DMS79 (cell line): ENCODE measurements around the gene LRRC28.

Source experiments
- DNase-seq: peaks from one replicate; lab custom pipeline; 2025; lab: John Stamatoyannopoulos, UW

Gene LRRC28

DNA sequence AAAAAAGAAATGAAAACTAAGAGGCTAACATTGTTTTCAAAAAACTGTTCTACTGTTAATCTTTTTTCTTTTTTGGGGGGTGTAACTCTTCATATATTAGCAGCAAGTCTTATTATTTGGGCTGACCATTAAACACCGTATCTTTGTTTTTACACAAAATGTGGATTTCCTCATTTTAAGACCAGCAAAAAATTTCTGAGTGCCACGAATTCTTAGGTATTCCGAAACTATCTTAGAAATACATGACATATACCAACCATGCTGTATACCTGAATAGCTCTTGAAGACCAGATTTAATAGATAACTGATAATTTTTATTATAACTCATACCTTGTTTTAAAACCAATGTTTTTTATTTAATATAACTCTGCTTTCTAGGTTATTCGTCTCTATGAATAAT is 1.3 kb upstream of the LRRC28 start:
- no peak for DNase-seq

DNA sequence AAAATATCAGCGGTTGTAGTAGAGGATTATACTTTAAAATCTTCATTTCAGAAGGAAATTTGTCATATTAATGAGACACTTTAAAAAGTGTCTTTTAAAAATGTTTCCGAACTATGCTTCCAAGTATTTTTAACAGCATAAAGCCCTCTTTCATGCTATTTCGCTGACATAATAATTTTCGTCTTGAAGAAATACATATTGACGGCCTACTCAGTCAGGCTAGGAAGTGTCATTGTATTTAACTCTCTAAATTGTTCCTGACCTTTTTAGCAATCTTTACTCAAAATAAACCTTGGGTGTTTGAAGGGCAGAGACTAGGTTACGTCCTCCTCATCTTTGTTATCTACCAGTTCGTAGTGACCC is 806 bp upstream of the LRRC28 start:
- DNase-seq = no peak

DNA sequence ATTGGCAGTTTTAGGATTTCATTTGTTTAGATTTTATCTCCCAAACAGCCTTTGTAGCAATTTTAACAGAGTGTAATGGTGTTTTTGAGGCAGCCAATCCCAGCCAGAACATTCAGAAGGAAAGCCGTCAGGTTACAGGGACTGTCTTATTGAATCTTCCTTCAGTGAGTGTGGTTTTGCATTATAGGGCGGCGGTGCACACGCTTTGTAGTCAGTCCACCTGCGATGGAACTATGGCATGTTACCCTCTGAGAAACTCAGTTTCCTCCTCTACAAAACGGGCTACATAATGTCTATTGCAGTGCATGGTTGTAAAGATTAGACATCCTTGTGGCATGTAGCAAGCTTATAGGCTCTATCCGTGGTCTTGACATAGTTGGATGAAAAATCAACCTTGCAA is 1.0 kb downstream of the LRRC28 start:
- no peak for DNase-seq

DNA sequence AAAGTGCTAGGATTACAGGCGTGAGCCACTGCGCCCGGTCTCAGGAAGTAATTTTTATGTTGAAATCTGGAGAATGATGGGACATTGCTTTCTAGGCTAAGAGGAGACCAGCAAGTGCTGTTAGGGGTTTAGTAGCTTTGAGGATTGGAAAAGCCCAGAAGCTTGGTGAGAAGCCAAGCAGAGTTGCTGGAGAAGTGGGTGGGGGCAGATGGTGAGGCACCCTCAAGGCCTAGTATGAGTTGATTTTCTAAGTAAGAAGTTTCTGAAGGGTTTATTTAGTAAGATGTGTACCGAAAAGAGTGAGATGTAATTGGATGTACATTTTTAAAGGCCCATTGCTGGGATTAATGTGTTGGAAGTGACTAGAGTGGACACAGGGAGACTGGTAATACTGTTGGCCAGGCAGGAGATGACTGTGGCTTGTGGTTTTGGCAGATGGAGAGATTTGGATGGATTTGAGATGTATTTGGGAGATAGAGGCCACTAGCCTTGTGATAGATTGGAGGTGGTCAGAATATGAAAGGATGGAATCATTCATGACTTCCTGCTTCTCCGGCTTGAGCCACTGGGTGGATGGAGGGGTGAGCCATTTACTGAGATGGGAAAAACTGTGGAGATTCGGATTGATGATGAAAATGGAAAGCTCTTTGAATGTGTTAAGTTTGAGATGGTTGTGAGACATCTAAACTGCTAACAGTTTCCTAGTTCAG is 2.3 kb downstream of the LRRC28 start:
- no peak for DNase-seq

DNA sequence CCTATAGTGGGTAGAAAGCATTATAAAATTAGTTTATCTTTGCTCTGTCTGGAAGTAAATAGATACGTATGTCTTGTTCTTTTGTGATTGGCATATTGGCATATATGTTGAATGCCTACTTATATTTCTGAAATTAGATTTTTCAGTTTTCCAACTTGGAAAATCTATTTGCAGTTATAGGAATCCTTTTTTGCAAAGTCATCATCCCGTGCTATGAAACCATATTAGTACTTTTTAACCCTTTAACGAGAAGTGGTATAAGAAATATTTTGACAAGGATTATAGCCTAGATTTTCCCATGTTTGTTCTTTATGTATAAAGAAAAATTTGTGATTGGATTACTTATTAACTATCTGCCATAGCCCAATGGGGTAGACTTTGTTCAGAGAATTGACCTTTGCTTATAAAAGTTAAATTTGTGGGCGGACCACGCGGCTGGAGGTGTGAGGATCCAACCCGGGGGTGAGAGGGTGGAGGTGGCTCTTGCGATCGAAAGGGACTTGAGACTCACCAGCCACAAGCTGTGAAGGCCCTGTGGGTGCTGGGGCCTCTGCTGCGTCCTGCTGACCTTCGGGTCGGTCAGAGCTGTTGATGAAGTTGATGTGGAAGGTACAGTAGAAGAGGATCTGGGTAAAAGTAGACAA is 5.9 kb downstream of the LRRC28 start:
- DNase-seq = no peak

DNA sequence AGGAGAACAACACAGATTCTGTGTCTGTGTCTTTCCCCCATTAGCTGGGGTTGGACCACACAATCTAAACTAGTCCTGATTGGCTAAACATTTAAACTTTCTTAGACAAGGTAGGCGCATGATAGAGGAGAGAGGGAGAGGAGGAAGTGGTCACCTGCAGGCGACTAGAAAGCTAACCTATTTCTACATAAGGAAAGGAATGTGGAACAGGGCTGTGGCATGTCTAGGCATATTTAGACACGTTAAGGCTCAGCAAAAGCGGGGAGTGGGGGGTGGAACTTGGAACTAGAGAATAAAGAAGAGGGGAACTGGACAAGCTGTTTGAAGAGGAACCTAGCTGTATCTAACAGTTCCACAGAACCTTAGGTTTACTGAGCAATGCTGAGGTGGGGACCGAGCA is 12.8 kb downstream of the LRRC28 start:
- DNase-seq = no peak

DNA sequence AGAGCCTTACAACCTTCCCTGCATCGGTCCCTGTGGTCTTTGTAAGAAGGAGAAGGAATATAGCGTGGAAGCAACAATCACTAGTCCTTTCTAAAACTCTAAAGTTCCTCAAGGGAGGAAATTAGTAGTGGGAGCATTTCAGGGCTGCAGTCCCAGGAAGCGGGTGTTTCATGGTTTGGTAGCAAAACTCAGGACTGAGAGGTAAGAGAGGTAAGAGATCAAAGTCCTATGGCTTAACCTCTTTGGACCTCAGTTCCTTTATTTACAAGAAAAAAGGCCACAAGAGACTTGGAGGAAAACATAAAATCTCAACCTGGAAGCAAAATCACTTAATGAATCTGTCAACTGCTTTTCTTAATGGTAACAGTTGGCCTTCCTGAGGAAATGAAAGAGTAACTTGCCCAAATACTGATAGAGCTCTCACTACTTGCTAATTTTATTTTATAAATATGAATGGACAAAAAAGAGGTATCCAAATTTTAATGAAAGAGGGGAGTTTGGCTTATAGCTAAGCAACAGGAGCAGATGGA is 14.3 kb downstream of the LRRC28 start:
- no peak for DNase-seq

DNA sequence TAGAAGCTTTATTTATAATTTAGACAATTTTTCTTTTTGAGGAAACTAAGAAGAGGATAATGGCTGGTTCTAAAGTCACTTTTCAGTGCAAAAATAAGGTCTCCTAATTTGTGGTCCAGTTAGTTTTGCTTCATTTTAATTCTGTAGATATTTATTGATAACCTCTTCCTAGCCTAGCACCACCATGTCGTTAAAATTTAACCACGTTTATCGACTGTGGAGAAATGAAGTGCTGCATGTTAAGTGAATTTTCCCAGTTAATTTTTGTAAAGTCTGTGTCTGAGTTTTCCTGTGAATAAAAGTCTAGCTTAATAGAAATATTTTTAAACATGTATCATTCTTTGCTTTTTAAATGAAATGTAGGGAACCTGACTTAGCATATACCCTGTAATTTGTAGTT is 16.7 kb downstream of the LRRC28 start:
- no peak for DNase-seq

DNA sequence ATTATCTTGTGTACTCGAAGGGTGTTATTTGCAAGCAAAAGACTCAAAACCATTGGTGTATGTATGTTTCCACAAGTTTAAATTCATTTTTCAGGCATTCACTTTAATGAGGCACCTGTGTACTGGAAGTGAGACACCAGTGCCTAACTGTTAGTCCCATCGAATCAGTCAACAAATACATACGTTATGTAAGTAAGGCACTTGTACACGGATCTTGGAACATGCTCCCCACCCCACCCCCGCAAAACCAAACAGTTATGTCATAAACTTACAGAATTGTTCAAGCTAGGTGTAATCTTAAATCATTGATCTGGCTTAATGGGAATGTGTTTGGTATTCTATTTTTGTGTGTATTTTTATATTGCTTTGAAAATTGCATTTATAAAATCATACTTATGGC is 17.1 kb downstream of the LRRC28 start:
- DNase-seq = no peak

DNA sequence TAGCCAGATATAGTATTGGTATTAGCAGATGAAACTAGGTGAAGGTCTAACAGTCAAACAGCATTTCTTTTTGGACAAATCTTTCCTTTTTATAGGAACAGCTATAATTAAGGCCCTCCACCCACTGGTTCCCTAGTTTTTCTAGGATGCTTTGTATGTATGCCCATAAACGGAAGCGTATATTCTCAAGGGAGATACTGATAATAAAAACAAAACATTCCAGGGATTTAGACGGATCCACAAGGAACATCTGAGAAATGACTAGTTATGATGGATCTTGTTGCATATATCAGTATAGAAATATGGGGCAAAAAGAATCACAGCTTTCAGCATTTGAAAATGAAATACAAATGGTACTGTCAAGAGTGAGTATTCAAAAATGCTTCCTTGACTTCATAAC is 22.5 kb downstream of the LRRC28 start:
- DNase-seq = no peak

DNA sequence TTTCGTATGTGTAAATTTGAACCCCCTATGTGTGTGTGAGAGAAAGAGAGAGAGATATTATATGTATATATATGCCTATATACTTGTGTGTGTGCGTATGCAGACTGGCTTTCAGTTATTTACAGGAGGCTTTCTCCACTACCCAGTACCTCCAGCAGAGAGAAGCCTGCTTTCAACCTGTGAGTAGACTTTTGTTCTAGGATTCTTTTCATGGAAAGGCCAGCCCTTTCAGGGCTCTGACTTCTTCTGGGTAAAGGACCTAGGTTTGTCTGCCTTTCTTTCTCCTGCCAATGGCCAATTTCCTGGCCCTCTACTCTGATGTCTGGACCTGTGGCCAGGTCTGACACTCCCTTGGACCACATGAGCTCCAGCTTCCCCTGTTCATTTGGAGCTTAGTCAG is 23.8 kb downstream of the LRRC28 start:
- DNase-seq = no peak

DNA sequence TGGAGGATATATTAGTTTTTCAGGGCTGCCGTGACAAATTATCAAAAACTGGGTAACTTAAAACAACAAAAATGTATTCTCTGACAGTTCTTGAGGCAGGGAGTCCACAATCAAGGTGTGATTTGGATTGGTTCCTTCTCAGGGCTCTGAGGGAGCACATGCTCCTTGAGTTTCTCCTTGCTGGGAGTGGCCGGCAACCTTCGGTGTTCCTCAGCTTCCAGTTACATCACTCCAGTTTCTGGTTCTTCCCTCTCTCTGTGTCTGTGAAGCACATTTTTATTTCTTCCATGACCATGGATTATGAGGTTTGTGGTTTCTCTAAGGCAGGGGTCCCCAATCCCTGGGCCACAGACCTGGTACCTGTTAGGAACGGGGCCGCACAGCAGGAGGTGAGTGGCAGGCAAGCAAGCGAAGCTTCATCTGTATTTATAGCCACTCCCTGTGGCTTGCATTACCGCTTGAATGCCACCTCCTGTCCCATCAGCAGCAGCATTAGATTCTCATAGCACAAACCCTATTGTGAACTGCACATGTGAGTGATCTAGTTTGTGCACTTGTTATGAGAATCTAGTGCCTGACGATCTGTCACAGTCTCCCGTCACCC is 24.3 kb downstream of the LRRC28 start:
- DNase-seq = no peak

DNA sequence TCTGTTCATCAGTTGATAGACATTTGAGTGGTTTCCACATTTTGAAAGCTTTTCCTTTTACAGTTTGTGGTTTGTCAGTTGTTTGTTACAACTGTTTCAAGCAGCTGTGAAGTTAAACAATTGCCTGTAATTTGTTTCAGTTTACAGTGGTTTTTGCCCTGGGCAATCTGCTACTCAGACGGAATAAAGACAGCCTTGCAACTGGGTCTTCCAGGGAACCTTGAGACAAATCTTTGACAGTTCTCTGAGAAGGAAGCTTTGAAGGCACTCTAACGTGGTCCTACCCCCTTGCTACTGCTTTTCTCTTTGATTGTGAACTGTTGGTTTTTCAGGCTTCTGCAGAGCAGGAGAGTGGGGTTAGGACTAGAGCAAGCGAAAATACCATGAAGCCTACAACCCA is 28.0 kb downstream of the LRRC28 start:
- DNase-seq = no peak

DNA sequence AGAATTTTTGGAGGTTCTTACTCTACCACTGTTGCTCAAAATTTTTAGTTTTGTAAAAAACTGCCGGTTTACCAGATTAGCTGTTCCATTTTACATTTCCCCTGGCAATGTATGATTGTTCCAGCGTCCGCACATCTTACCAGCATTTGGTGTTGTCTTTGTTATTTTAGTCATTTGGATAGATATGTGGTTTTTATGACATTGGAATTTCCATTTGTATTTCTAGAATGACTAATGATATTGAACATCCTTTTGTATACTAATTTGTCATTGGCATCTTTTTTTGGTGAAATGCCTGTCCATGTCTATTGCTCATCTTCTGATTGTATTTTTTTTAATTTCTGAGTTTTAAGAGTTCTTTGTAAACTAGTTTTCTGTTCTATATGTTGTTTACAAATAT is 28.5 kb downstream of the LRRC28 start:
- DNase-seq = no peak

DNA sequence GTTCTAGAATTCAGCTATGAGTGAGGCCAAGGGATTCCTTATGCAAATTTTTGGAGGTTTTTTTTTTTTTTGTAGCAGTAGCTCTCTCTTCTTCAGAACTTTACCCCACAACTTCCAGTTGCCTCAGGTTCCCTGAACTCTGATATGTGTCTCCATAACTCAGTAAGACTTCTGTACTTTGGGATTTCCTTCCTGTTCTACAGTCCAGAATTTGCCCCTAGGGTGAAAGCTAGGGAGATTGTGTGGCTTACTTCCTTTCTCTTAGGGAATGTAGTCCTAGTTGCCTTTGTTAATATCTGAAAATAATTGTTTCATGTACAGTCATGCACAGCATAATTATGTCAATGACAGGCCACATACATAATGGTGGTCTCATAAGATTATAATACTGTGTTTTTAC is 30.8 kb downstream of the LRRC28 start:
- no peak for DNase-seq

DNA sequence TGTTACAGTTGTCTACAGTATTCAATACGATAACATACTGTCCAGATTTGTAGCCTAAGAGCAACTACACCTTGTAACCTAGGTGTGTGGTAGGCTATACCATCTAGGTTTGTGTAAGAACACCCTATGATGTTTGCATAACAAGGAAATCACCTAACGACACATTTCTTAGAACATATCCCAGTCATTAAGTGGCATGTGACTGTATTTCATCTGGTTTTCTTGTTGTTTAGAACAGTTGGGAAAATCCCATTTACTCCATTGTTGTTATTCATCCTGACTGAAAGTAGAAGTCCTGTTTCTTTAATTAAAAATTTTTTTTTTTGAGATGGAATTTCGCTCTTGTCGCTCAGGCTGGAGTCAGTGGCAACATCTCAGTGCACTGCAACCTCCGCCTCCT is 31.3 kb downstream of the LRRC28 start:
- no peak for DNase-seq

DNA sequence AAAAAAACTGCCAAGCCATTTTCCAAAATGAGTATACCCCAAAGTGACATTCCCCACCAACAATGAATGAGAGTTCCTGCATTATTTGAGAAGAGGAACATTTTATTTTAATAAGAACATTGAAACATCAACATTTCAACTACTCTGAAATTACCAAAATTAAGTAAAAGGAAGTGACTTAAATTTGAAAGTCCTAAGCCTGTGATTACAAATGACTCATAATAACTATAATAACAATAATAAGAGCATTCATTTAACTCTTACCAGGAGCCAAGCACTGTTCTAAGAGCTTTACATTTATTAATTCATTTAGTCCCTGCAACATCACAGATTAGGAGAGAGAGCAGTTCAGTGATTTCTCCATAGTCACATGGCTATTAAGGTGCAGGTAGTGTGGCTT is 32.4 kb downstream of the LRRC28 start:
- no peak for DNase-seq

DNA sequence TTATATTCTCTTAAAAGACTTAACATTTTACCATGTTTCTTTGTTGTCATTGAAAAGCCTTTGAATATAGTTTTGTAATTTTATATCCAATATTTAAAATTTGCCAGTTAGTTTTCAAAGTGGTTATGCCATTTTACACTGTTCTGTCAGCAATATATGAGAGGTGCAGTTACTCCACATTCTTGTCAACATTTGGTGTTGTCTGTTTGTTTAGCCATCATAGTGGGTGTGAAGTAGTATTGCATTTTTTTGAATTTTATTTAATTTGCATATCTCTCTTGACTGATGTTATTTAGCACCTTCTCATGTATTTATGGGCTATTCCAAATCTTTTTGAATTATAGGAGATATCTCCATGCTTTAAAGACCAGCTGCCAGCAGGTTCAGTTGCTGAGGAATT is 40.4 kb downstream of the LRRC28 start:
- DNase-seq = no peak

DNA sequence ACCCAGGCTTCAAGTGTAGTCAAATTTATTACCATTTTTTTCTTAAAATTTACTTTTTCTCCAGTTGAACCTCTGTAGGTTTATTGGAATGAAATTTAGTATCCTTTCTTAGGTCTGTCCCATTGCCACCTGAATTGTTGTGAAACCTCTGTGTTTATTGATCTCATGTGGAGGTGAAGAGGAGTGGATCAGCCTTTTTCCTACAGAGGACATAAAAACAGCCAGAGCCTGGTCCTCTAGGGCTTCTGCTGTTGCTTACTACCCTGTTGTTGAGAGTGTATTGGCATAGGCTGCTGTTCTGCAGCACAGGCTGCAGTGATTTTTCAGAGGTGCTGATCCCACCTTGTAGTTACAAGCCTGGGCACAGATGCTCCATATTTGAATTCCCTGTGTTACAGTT is 44.6 kb downstream of the LRRC28 start:
- DNase-seq = no peak

DNA sequence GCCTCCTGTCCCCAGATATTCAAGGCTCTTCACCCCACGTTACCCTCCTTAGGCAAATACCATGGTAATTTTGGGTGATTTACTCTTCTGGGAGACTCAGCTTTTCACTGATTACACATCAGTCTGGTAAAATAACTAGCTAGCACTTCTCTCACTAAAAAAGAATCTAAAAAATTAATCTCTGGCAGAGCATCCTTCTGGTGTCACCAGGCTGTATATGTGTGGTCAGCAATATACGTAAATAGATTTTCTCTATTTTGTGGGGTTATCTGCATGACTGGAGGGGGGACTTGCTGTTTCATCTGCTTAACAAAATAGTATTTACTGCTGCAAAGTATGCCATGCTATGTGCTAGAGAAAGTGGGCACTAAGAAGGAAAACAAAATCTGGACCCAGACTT is 45.1 kb downstream of the LRRC28 start:
- DNase-seq = no peak

DNA sequence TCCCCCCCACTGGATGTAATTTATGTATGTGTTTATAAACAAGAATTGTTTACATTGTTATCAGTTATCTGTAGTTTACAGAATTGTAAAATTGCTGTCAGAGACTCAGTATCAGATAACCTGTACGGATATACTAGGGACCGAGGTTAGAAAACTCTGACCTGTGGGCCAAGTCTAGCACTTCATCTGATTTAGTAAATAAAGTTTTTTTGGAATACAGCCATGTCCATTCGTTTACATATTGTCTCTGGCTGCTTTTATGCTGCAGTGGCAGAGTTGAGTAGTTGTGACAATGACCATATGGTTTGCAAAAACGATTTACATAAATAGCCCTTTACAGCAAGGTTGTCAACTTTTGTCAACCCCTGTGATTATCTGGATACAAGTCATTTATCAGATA is 52.6 kb downstream of the LRRC28 start:
- no peak for DNase-seq

DNA sequence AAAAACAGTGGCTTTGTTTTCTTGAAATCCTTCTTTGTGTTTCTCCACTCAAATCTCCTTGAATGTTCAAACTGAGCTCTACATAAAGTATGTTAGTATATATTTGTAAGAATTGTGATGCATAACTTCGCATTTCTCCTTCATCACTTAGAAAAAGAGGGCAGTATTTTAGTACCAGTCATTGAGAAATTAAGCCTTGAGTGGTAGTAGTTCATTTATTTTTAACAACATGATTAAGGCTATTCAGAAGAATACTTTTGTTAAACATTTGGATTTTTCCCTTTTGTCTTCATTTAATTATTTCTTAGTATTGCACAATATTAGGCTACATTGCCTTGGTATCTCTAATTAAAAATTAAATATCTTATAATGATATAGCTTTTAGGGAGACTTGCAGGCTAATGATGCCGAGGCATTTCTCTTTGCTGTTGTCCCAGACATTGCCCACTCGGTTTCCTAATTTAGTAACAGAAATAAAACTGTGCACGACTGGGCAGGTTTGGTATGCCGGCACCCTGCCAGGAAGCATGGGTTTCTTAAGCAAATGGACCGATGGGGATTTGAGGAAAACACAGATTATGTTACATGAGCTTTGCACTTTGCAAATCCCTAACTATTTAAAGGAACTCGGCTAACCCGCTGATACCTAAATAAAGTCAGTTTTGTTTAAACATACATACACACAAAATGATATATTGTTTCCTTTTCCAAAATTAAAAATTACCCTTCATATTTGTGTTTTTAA is 54.7 kb downstream of the LRRC28 start:
- peak; percentile 23 for DNase-seq
